Fibroblast of villous mesenchyme (primary cell): ENCODE results near the gene GDF3. TPM values are rescaled to one million over a fixed set of nuclear protein-coding genes. Genes with fewer than 3 reads are reported as not detected.
"Not testable (repeated sequence)": the region's sequence is repeated elsewhere in the genome, so short reads cannot be mapped to it uniquely, and the experiment has no call there.

Experiments
- DNase-seq: peaks from one replicate; pipeline ENCODE4 v3.0.0-alpha.2; 2010; ENCODE audit warnings: low read depth
- H3K4me3 ChIP-seq: 2 replicates; pipeline ENCODE4 v1.5.1; 2011; ENCODE audit warnings: low read depth, mild to moderate bottlenecking, low read length
- CTCF ChIP-seq: IDR thresholded peaks from 2 replicates; pipeline ENCODE4 v1.5.1; 2012; ENCODE audit warnings: low read depth, mild to moderate bottlenecking, low read length; ENCODE audit not compliant: insufficient read depth
- total RNA-seq: library from RNA; depleted of rRNA; stranded (reverse); fragments of >200 nt; gene quantifications from 2 replicates; pipeline ENCODE4 v1.2.3, GENCODE V29; 2012

GDF3 gene
- not detected in 2 replicates for total RNA-seq

DNA sequence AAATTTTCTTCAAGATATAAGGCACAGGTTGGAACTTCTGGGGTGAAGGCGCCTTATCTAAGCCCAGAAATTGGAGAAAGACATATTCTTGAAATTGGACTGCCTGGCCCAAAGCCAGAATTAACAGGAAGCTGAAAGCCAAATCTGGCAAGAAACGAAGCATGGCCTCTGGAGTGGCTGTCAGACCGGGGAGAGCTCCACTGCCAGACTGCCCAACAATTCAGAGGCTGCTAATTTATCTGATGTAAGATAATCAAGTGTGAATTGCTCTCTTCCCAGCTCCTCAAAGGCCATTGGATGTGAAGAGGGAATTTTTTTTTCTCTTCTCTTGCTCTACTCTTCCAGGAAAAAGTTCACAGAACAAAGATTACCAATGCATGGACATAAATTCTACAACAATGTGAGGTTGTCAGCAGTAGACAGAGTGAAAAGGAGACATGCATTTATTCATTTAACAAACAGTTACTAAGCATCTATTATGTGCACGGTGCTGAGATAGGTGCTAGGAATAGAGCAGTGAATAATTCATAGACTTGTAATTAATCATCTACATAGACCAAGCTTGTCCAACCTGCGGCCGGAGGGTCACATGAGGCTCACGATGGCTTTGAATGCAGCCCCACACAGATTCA, at the start of gene GDF3:
Gene GDF3 (minus strand): TSS at position 210 of the 632 bp plus-strand sequence. CDS start 47 bp downstream, at position 163.
- H3K4me3 ChIP-seq: no peak within 1 kb of the TSS
- DNase-seq: no peak
- TF ChIP-seq CTCF: no peak

DNA sequence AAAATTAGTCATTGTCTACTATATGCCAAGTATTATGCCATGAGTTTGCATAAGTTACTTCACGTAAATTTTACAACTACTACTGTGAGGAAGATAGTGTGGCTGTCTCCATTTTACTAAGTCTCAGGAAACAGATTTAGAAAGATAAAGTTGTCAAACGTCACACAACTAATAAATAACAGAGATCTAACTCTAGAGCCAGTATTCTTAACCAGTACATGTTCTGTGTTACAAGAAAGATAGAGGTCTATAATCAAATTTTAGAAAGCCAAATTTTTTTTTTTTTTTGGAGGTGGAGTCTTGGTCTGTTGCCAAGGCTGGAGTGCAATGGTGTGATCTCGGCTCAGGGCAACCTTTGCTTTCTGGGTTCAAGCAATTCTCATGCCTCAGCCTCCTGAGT, 37.4 kb upstream of the GDF3 start:
- no peak for DNase-seq
- no peak overlapping the region for H3K4me3 ChIP-seq
- TF ChIP-seq CTCF: no peak

- no peak overlapping the region for H3K4me3 ChIP-seq
- no peak for TF ChIP-seq CTCF
- no peak for DNase-seq
Measured at GRCh38 chr12:7731486-7731885, 35.9 kb upstream of the GDF3 start.

DNA sequence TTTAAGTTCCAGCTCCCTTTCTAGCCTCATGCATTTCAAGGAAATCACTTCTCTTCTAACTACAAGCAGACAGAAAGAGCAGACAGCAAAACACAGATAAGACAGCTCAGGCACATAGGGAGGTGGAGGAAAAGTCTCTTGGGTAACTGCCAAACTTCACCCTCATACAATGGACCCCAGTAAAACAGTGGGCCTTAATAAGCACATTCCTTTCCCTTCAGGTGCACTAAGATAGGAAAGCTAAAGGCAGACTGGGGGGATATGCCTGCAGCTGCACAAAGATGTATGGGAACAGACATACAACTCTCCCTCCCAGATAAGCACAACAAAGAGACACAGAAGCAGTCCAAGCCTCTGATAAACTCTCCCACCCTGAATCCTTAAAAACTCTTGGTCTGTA, 35.4 kb upstream of the GDF3 start:
- not testable (repeated sequence) for DNase-seq, H3K4me3 ChIP-seq

- TF ChIP-seq CTCF: no peak
- no peak overlapping the region for H3K4me3 ChIP-seq
- no peak for DNase-seq
Measured at GRCh38 chr12:7729746-7730145, 34.2 kb upstream of the GDF3 start.

- no peak for TF ChIP-seq CTCF
- H3K4me3 ChIP-seq: no peak overlapping the region
- DNase-seq: no peak
Measured at GRCh38 chr12:7723926-7724325, 28.4 kb upstream of the GDF3 start.

DNA sequence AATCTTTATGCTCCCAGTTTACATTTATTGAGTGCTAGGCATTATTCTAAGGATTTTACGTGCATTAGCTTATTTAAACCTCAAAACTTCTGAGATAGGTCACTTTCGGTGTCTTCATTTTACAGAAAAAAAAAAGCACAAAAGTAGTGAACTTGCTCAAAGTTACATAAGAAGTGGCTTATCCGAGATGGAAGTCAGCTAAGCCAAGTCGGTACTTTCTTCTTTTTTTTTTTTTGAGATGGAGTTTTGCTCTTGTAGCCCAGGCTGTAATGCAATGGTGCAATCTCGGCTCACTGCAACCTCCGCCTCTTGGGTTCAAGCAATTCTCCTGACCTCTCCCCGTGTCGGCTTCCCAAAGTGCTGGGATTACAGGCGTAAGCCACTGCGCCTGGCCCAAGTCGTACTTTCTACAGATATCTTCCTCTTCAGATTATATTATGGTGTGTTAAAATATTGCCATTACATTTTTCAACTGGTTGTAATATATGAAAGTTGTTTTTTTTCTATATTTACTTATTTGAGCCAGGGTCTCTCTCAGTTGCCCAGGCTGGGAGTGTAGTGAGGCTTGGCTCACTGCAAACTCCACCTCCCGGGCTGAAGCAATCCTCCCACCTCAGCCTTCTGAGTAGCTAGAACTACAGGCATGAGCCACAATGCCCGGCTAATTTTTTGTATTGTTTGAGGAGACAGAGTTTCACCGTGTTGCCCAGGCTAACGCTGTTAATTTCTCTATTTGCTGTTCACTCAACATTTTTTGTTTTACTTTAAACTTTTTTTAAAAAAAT, 24.6 kb upstream of the GDF3 start:
- no peak for TF ChIP-seq CTCF
- no peak overlapping the region for H3K4me3 ChIP-seq
- no peak for DNase-seq
